ENCODE results near the gene VGLL4.

Gene VGLL4

GRCh38 chr3:11625376-11626083, 18.2 kb downstream of the VGLL4 start:
- DNase-seq: no peak

- no peak for DNase-seq
Measured at GRCh38 chr3:11624704-11625375, 18.9 kb downstream of the VGLL4 start.

GRCh38 chr3:11624161-11624560, 19.6 kb downstream of the VGLL4 start:
- no peak for DNase-seq

GRCh38 chr3:11622586-11623550, 20.8 kb downstream of the VGLL4 start:
- DNase-seq: no peak

- DNase-seq: no peak
Measured at GRCh38 chr3:11621077-11621476, 22.6 kb downstream of the VGLL4 start.

GRCh38 chr3:11619946-11620652, 23.6 kb downstream of the VGLL4 start:
- DNase-seq: no peak

GRCh38 chr3:11619461-11619860, 24.3 kb downstream of the VGLL4 start:
- DNase-seq: no peak

- no peak for DNase-seq
Measured at GRCh38 chr3:11618904-11619303, 24.8 kb downstream of the VGLL4 start.

GRCh38 chr3:11616551-11616950, 27.2 kb downstream of the VGLL4 start:
- no peak for DNase-seq

- no peak for DNase-seq
Measured at GRCh38 chr3:11613851-11614487, 29.7 kb downstream of the VGLL4 start.

GRCh38 chr3:11613319-11613718, 30.4 kb downstream of the VGLL4 start:
- no peak for DNase-seq

- DNase-seq: no peak
Measured at GRCh38 chr3:11612515-11613188, 31.1 kb downstream of the VGLL4 start.

GRCh38 chr3:11611341-11611799, 32.3 kb downstream of the VGLL4 start:
- DNase-seq: no peak

- DNase-seq: no peak
Measured at GRCh38 chr3:11610700-11611275, 32.9 kb downstream of the VGLL4 start.

GRCh38 chr3:11610044-11610671, 33.6 kb downstream of the VGLL4 start:
- DNase-seq: no peak

- DNase-seq: no peak
Measured at GRCh38 chr3:11609481-11609880, 34.2 kb downstream of the VGLL4 start.

GRCh38 chr3:11607816-11608215, 35.9 kb downstream of the VGLL4 start:
- no peak for DNase-seq

GRCh38 chr3:11606865-11607440, 36.8 kb downstream of the VGLL4 start:
- no peak for DNase-seq

- no peak for DNase-seq
Measured at GRCh38 chr3:11606090-11606784, 37.5 kb downstream of the VGLL4 start.

- no peak for DNase-seq
Measured at GRCh38 chr3:11605398-11605797, 38.3 kb downstream of the VGLL4 start.

Data from NCI-H1092 treated with DMSO at 0.1 percent for 48 hours (cell line).